Lung (tissue), 12 donors: ENCODE results near the gene DENND1B. TPM values are rescaled to one million over a fixed set of nuclear protein-coding genes. Genes with fewer than 3 reads are reported as not detected.
"Not testable (repeated sequence)": the region's sequence is repeated elsewhere in the genome, so short reads cannot be mapped to it uniquely, and the experiment has no call there.

ENCODE experiments used
- ATAC-seq: fragments of 200-7000 bp; cut with Tn5 transposase; one replicate; pipeline ENCODE4 v1.9.1; 2020; ENCODE audit warnings: moderate number of reproducible peaks; ENCODE audit not compliant: insufficient read depth, low FRiP score
- DNase-seq, 3 donors: peaks; one replicate each; pipeline ENCODE4 v3.0.0-alpha.2; 2013 to 2017
- H3K27ac ChIP-seq, 2 donors: one replicate each; pipeline ENCODE4 v1.5.1; 2013; ENCODE audit warnings: mild to moderate bottlenecking in 2 of 2, moderate library complexity in 2 of 2, control low read depth in 1 of 2, inconsistent platforms in 1 of 2, low read depth in 1 of 2, low read length in 1 of 2
- H3K27me3 ChIP-seq, 3 donors: one replicate each; pipeline ENCODE4 v1.5.1; 2013; ENCODE audit warnings: low read length in 2 of 3; ENCODE audit not compliant: control insufficient read depth in 3 of 3, insufficient read depth in 3 of 3
- H3K36me3 ChIP-seq, 4 donors: one replicate each; pipeline ENCODE4 v1.5.1; 2013; ENCODE audit warnings: low read length in 4 of 4, mild to moderate bottlenecking in 1 of 4, moderate library complexity in 1 of 4; ENCODE audit not compliant: control insufficient read depth in 4 of 4, insufficient read depth in 4 of 4
- H3K4me1 ChIP-seq, 5 donors: one replicate each; pipeline ENCODE4 v1.5.1; 2013; ENCODE audit warnings: low read length in 5 of 5, mild to moderate bottlenecking in 2 of 5, moderate library complexity in 1 of 5; ENCODE audit not compliant: control insufficient read depth in 5 of 5, insufficient read depth in 5 of 5
- H3K4me3 ChIP-seq: one replicate; pipeline ENCODE4 v1.5.1; 2013; ENCODE audit warnings: mild to moderate bottlenecking, control low read depth, moderate library complexity
- H3K9ac ChIP-seq, 2 donors: one replicate each; pipeline ENCODE4 v1.5.1; 2013; ENCODE audit warnings: low read length in 2 of 2, control low read depth in 1 of 2; ENCODE audit not compliant: insufficient read depth in 1 of 2
- H3K9me3 ChIP-seq, 4 donors: one replicate each; pipeline ENCODE4 v1.5.1; 2013; ENCODE audit warnings: low read length in 3 of 4, mild to moderate bottlenecking in 1 of 4, moderate library complexity in 1 of 4; ENCODE audit not compliant: control insufficient read depth in 4 of 4, insufficient read depth in 3 of 4
- WGBS, 2 donors: extraction: QIAGEN DNeasy Blood & Tissue Kit; methylation state at CpG; one replicate each; pipeline ENCODE4 v1.1.7; 2013; 5-methylcytosine and 5-hydroxymethylcytosine counted together
- polyA plus RNA-seq, 2 donors: library from polyadenylated mRNA; stranded (reverse); fragments of 200-250 nt; gene quantifications; one replicate each; pipeline ENCODE4 v1.2.1, GENCODE V29; 2013
- total RNA-seq, 2 donors: library from RNA; depleted of rRNA in 1 of 2; stranded (reverse); fragments of >200 nt in 1 of 2; gene quantifications; one replicate each; pipeline ENCODE4 v1.2.1, GENCODE V29; 2014 to 2021
- TF ChIP-seq, protein P1 (sequence below): IDR thresholded peaks from 2 replicates; pipeline ENCODE4 v1.5.1; 2012; ENCODE audit warnings: mild to moderate bottlenecking; ENCODE audit errors: control extremely low read depth, extremely low read depth
- donor health status: control.
- donor health status: control.
- donor health status: Bipolar disorder and iron deficiency.
- donor health status: healthy.
- donor health status: DM: yes; HTN: yes; CAD: no.

The DENND1B gene
- total and polyA plus RNA-seq, 4 donors = 2.7 to 41.0 (median 10.1) TPM

DNA sequence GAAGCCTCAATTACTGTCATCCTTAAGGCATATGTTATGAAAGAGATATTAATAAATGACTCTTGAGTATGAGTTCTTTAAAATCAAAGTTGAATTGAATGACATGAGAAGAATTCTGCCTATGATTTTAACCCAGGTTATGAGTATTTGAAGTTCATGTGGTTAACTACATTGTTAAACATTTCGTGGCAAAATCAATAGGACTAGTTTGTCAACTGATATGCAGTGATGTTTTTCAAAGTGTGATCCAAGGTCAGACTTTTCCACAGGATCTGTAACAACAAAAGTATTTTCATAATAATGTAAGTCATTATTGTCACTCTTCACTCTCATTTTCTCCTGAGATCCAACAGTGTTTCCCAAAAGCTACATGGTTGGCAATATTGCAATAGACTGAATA, 189.5 kb downstream of the DENND1B start:
- Histone ChIP-seq H3K27me3 (no peaks in the 10 kb centered on the region), H3K9ac (no peak overlapping the region), H3K9me3 (no peaks in the 10 kb centered on the region), H3K36me3 (peaks cover 0 to 5% (median 0%) of the 10 kb centered on the region in 4 donors), H3K27ac (no peak overlapping the region), H3K4me1 (no peaks in the 10 kb centered on the region), H3K4me3 (no peak overlapping the region)
- ATAC-seq (no peak), DNase-seq (no peak)
- WGBS, 2 donors = 87 to 94% methylated on average over 1 of the region's 1 CpG
- TF ChIP-seq, protein P1, sequence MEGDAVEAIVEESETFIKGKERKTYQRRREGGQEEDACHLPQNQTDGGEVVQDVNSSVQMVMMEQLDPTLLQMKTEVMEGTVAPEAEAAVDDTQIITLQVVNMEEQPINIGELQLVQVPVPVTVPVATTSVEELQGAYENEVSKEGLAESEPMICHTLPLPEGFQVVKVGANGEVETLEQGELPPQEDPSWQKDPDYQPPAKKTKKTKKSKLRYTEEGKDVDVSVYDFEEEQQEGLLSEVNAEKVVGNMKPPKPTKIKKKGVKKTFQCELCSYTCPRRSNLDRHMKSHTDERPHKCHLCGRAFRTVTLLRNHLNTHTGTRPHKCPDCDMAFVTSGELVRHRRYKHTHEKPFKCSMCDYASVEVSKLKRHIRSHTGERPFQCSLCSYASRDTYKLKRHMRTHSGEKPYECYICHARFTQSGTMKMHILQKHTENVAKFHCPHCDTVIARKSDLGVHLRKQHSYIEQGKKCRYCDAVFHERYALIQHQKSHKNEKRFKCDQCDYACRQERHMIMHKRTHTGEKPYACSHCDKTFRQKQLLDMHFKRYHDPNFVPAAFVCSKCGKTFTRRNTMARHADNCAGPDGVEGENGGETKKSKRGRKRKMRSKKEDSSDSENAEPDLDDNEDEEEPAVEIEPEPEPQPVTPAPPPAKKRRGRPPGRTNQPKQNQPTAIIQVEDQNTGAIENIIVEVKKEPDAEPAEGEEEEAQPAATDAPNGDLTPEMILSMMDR = no peak

DNA sequence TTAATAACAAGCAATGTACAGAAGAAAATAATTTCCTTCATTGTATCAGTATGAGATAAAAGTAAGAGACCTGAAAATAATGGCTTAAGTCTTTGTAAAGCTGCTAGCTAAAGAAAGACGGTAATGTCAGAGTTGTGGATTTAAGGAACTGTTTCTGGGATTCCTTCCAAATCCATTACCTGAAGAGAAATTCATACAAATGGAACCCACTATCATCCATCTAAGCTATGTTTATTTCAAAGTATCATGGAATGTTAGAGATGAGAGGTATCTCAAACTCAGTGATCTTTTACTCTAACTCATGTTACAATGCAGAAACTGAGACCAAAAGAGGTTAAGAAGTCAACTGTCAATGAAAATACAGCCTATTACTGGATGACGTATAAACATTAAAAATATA, 197.7 kb downstream of the DENND1B start:
- Histone ChIP-seq H3K36me3 (peaks cover 0 to 5% (median 2%) of the 10 kb centered on the region in 4 donors), H3K27ac (no peak overlapping the region), H3K4me3 (no peak overlapping the region), H3K4me1 (no peaks in the 10 kb centered on the region), H3K9me3 (no peaks in the 10 kb centered on the region), H3K27me3 (no peaks in the 10 kb centered on the region), H3K9ac (no peak overlapping the region)
- DNase-seq = peak in 1 of 3 donors; percentile 2
- TF ChIP-seq, protein P1 = no peak
- ATAC-seq = no peak
- 94 to 98% methylated on average over 2 of the region's 2 CpGs for WGBS, 2 donors

DNA sequence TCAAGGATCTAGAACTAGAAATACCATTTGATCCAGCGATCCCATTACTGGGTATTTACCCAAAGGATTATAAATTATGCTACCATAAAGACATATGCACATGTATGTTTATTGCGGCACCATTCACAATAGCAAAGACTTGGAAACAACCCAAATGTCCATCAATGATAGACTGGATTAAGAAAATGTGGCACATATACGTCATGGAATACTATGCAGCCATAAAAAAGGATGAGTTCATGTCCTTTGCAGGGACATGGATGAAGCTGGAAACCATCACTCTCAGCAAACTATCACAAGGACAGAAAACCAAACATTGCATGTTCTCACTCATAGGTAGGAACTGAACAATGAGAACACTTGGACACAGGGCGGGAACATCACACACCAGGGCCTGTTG, 199.7 kb downstream of the DENND1B start:
- not testable (repeated sequence) for ATAC-seq, H3K4me1 ChIP-seq, H3K4me3 ChIP-seq, H3K9me3 ChIP-seq, H3K27ac ChIP-seq, H3K27me3 ChIP-seq, H3K36me3 ChIP-seq, H3K9ac ChIP-seq, DNase-seq
- 99% methylated on average over 4 of the region's 4 CpGs for WGBS, 2 donors

DNA sequence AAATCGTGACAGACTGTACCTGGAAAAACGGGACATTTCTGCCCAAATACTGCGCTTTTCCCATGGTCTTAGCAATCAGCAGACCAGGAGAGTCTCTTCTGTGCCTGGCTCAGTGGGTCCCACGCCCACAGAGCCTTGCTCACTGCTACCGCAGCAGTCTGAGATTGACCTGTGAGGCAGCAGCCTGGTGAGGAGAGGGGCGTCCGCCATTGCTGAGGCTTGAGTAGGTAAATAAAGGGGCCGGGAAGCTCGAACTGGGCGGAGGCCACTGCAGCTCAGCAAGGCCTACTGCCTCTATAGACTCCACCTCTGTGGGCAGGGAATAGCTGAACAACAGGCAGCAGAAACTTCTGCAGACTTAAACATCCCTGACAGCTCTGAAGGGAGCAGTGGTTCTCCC, 203.1 kb downstream of the DENND1B start:
- DNase-seq = no peak

More for the DNA sequence above, 203.1 kb downstream of the DENND1B start:
- no peaks in the 10 kb centered on the region for H3K4me1 ChIP-seq
- WGBS, 2 donors = 96 to 97% methylated on average over 10 of the region's 10 CpGs
- H3K9ac ChIP-seq = no peak overlapping the region
- H3K4me3 ChIP-seq = no peak overlapping the region
- ATAC-seq = no peak
- TF ChIP-seq, protein P1 = no peak
- H3K27me3 ChIP-seq = no peaks in the 10 kb centered on the region
- H3K9me3 ChIP-seq = peaks cover 0 to 5% (median 2%) of the 10 kb centered on the region in 4 donors
- peaks cover 0 to 7% (median 3%) of the 10 kb centered on the region in 4 donors for H3K36me3 ChIP-seq
- H3K27ac ChIP-seq = no peak overlapping the region
